HFFc6 (cell line): ENCODE measurements around the gene RNF214. TPM values are rescaled to one million over a fixed set of nuclear protein-coding genes. Genes with fewer than 3 reads are reported as not detected.
A peak's percentile ranks its signal among the peaks of the same experiment; 100 is the strongest.

ENCODE experiments used
- DNase-seq: peaks from one replicate; pipeline ENCODE4 v3.0.0-alpha.2; 2018
- H3K27ac Mint-ChIP-seq: 2 replicates; pipeline ENCODE4 v1.8.0; 2020; ENCODE audit warnings: mild to moderate bottlenecking, mixed read lengths
- H3K27me3 Mint-ChIP-seq: 2 replicates; pipeline ENCODE4 v1.8.0; 2021; ENCODE audit warnings: mild to moderate bottlenecking, moderate library complexity, mixed read lengths; ENCODE audit not compliant: insufficient read depth
- H3K36me3 Mint-ChIP-seq: 2 replicates; pipeline ENCODE4 v1.8.0; 2021; ENCODE audit warnings: low read depth, mixed read lengths
- H3K4me1 Mint-ChIP-seq: 2 replicates; pipeline ENCODE4 v1.8.0; 2020; ENCODE audit warnings: low read depth, mixed read lengths
- H3K4me3 Mint-ChIP-seq: 2 replicates; pipeline ENCODE4 v1.8.0; 2020; ENCODE audit warnings: mild to moderate bottlenecking, moderate library complexity, mixed read lengths
- H3K9me3 Mint-ChIP-seq: 2 replicates; pipeline ENCODE4 v1.8.0; 2020; ENCODE audit warnings: mild to moderate bottlenecking, mixed read lengths
- CTCF ChIP-seq: fragments of 200-600 bp; sonication (generic); IDR thresholded peaks from 2 replicates; pipeline ENCODE4 v1.5.0; 2021; ENCODE audit warnings: antibody characterized with exemption, mild to moderate bottlenecking
- total RNA-seq, 6 experiments: library from RNA; stranded (reverse); fragmentation: NEBNext Ultra II Directional; extraction: Animal tissue kit (Norgen Biotek cat#: 25700); gene quantifications; 2 replicates in 1 of 6; 3 replicates in 5 of 6; pipeline ENCODE4 v1.2.3, GENCODE V29; 2021

The RNF214 gene
- total RNA-seq, 6 experiments from 2014 or later = 17.7 to 25.6 (median 22.1) TPM

GRCh38 chr11:117238221-117238620 lies 5.8 kb downstream of the RNF214 start:
- H3K27me3 Mint-ChIP-seq = no peaks in the 10 kb centered on the region; the same call in none of the 2 replicates
- peaks cover 30% of the 10 kb centered on the region for H3K4me1 Mint-ChIP-seq
- DNase-seq = no peak
- no peak for TF ChIP-seq CTCF
- H3K9me3 Mint-ChIP-seq = no peaks in the 10 kb centered on the region
- peak overlapping the region; percentile 96 for H3K27ac Mint-ChIP-seq
- no peak overlapping the region for H3K4me3 Mint-ChIP-seq
- peaks cover 14% of the 10 kb centered on the region for H3K36me3 Mint-ChIP-seq

DNA sequence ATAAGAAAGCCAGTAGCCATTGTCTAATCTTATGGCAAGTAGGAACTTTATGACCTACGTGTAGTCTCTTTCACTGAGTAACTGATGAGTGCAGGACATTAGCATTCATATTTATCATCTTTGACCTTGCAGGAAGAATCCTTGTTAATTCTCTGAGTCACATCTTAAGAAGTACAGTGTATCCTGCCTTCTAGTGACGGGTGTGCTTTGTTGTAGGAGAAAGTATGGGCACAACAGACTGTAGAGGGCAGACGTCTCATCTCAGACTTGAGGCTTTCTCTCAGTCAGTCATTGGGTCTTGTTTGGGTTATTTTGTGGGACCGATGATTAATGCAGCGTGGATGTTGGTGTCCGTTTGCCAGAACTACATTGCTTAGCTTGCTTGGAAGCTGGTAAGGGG lies 6.8 kb downstream of the RNF214 start:
- Mint-ChIP-seq H3K36me3 (peaks cover 16% of the 10 kb centered on the region), H3K27me3 (no peaks in the 10 kb centered on the region; the same call in none of the 2 replicates), H3K4me1 (peaks cover 20% of the 10 kb centered on the region), H3K9me3 (no peaks in the 10 kb centered on the region), H3K4me3 (peak overlapping the region; percentile 52), H3K27ac (peak overlapping the region; percentile 96)
- peak; percentile 79 for TF ChIP-seq CTCF
- DNase-seq = peak; percentile 99

DNA sequence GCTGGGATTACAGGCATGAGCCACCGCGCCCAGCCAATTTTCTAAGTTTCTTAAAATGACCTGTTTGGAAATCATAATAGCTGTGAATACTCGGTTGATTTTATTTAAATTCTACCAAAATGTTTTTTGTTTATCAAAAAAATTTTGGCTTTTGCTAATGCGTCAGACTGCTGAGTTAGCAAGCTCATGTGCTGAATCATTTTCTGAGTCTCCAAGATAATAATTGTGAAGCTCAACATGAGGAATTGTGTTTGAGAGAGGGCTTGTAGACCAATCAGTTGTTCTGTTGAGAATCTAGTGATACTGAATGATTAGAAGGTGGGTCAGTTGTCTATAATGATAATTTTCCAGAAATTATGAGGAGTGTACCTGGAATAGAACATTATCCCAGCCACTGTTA lies 15.9 kb downstream of the RNF214 start:
- H3K36me3 Mint-ChIP-seq = peaks cover 47% of the 10 kb centered on the region
- peaks cover 3% of the 10 kb centered on the region for H3K27me3 Mint-ChIP-seq
- DNase-seq = no peak
- no peaks in the 10 kb centered on the region for H3K9me3 Mint-ChIP-seq
- no peaks in the 10 kb centered on the region for H3K4me1 Mint-ChIP-seq
- H3K4me3 Mint-ChIP-seq = no peak overlapping the region
- H3K27ac Mint-ChIP-seq = no peak overlapping the region
- TF ChIP-seq CTCF = no peak

DNA sequence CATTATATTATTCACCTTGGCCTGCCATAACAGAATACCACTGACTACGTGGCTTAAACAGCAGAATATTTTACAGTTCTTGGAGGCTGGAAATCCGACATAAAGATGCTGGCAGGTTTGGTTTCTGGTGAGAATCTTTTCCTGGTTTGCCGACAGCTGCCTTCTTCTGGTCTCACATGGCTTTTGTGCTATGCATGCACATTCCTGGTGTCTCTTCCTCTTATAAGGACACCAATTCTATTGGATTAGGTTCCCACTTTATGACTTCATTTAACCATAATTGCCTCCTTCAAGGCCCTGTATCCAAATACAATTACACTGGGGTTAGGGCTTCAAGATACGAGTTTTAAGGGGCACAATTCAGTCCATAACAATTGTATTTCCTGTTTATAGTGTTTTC lies 17.1 kb downstream of the RNF214 start:
- H3K4me1 Mint-ChIP-seq = no peaks in the 10 kb centered on the region
- no peaks in the 10 kb centered on the region for H3K9me3 Mint-ChIP-seq
- no peak for TF ChIP-seq CTCF
- no peak overlapping the region for H3K27ac Mint-ChIP-seq
- H3K27me3 Mint-ChIP-seq = peaks cover 3% of the 10 kb centered on the region
- no peak for DNase-seq
- H3K36me3 Mint-ChIP-seq = peaks cover 50% of the 10 kb centered on the region
- no peak overlapping the region for H3K4me3 Mint-ChIP-seq

GRCh38 chr11:117251506-117251905 lies 19.0 kb downstream of the RNF214 start:
- Mint-ChIP-seq H3K9me3 (no peaks in the 10 kb centered on the region), H3K4me1 (peaks cover 11% of the 10 kb centered on the region), H3K27me3 (peaks cover 3% of the 10 kb centered on the region), H3K4me3 (no peak overlapping the region), H3K27ac (no peak overlapping the region), H3K36me3 (peaks cover 48% of the 10 kb centered on the region)
- DNase-seq = no peak
- no peak for TF ChIP-seq CTCF

GRCh38 chr11:117255966-117256365 lies 23.5 kb downstream of the RNF214 start:
- DNase-seq = no peak
- peak overlapping the region; percentile 7; the same call in 1 of the 2 replicates for H3K27ac Mint-ChIP-seq
- peaks cover 5% of the 10 kb centered on the region for H3K27me3 Mint-ChIP-seq
- H3K4me3 Mint-ChIP-seq = no peak overlapping the region
- peaks cover 43% of the 10 kb centered on the region for H3K36me3 Mint-ChIP-seq
- peaks cover 43% of the 10 kb centered on the region for H3K4me1 Mint-ChIP-seq
- H3K9me3 Mint-ChIP-seq = no peaks in the 10 kb centered on the region
- no peak for TF ChIP-seq CTCF
